ENCODE results near the gene ASXL2.
"Not testable (repeated sequence)": the region's sequence is repeated elsewhere in the genome, so short reads cannot be mapped to it uniquely, and the experiment has no call there.

ASXL2 gene

GRCh38 chr2:25829828-25830227, 48.5 kb downstream of the ASXL2 start:
- peaks cover 71% of the 10 kb centered on the region for H3K4me1 Mint-ChIP-seq (ENCODE audit: low read depth)
- no peaks in the 10 kb centered on the region for H3K27me3 Mint-ChIP-seq
- peak overlapping the region; percentile 17 for H3K4me3 Mint-ChIP-seq
- H3K27ac Mint-ChIP-seq = no peak overlapping the region
- no peaks in the 10 kb centered on the region for H3K9me3 Mint-ChIP-seq (ENCODE audit: low read depth)
- H3K36me3 Mint-ChIP-seq = peaks cover 10% of the 10 kb centered on the region

- H3K27me3 Mint-ChIP-seq = no peaks in the 10 kb centered on the region
- H3K27ac Mint-ChIP-seq = no peak overlapping the region
- no peak overlapping the region for H3K4me3 Mint-ChIP-seq
- H3K36me3 Mint-ChIP-seq = peaks cover 10% of the 10 kb centered on the region
- H3K4me1 Mint-ChIP-seq (ENCODE audit: low read depth) = peaks cover 73% of the 10 kb centered on the region
- H3K9me3 Mint-ChIP-seq (ENCODE audit: low read depth) = no peaks in the 10 kb centered on the region
These were observed 48.9 kb downstream of the ASXL2 start for GRCh38 chr2:25829377-25829704.

GRCh38 chr2:25828532-25829376, 49.5 kb downstream of the ASXL2 start:
- not testable (repeated sequence) for H3K4me3 Mint-ChIP-seq; H3K9me3 Mint-ChIP-seq (ENCODE audit: low read depth); H3K27me3 Mint-ChIP-seq; H3K27ac Mint-ChIP-seq
- Mint-ChIP-seq H3K4me1 (ENCODE audit: low read depth) (peaks cover 76% of the 10 kb centered on the region), H3K36me3 (peaks cover 10% of the 10 kb centered on the region)

- Mint-ChIP-seq H3K4me1 (ENCODE audit: low read depth) (peaks cover 75% of the 10 kb centered on the region), H3K4me3 (peak overlapping the region; percentile 63), H3K27me3 (no peaks in the 10 kb centered on the region), H3K36me3 (peaks cover 12% of the 10 kb centered on the region), H3K27ac (peak overlapping the region; percentile 93), H3K9me3 (ENCODE audit: low read depth) (no peaks in the 10 kb centered on the region)
These were observed 53.0 kb downstream of the ASXL2 start for GRCh38 chr2:25825238-25825637.

GRCh38 chr2:25824718-25825117, 53.6 kb downstream of the ASXL2 start:
- H3K36me3 Mint-ChIP-seq = peaks cover 12% of the 10 kb centered on the region
- peak overlapping the region; percentile 93 for H3K27ac Mint-ChIP-seq
- peak overlapping the region; percentile 63 for H3K4me3 Mint-ChIP-seq
- peaks cover 71% of the 10 kb centered on the region for H3K4me1 Mint-ChIP-seq (ENCODE audit: low read depth)
- no peaks in the 10 kb centered on the region for H3K27me3 Mint-ChIP-seq
- no peaks in the 10 kb centered on the region for H3K9me3 Mint-ChIP-seq (ENCODE audit: low read depth)

- Mint-ChIP-seq H3K27ac (peak overlapping the region; percentile 93), H3K4me3 (peak overlapping the region; percentile 63), H3K36me3 (peaks cover 12% of the 10 kb centered on the region), H3K9me3 (ENCODE audit: low read depth) (no peaks in the 10 kb centered on the region), H3K27me3 (no peaks in the 10 kb centered on the region), H3K4me1 (ENCODE audit: low read depth) (peaks cover 68% of the 10 kb centered on the region)
These were observed 54.1 kb downstream of the ASXL2 start for GRCh38 chr2:25824216-25824615.

- Mint-ChIP-seq H3K36me3 (peaks cover 7% of the 10 kb centered on the region), H3K4me1 (ENCODE audit: low read depth) (peaks cover 69% of the 10 kb centered on the region)
These were observed 55.8 kb downstream of the ASXL2 start for GRCh38 chr2:25822190-25823117.

GRCh38 chr2:25821225-25822056, 56.8 kb downstream of the ASXL2 start:
- Mint-ChIP-seq H3K4me3 (peak overlapping the region; percentile 81), H3K27me3 (no peaks in the 10 kb centered on the region), H3K27ac (peak overlapping the region; percentile 69), H3K9me3 (ENCODE audit: low read depth) (no peaks in the 10 kb centered on the region), H3K4me1 (ENCODE audit: low read depth) (peaks cover 76% of the 10 kb centered on the region), H3K36me3 (peaks cover 7% of the 10 kb centered on the region)

More at GRCh38 chr2:25822190-25823117, 55.8 kb downstream of the ASXL2 start:
- peak overlapping the region; percentile 69 for H3K27ac Mint-ChIP-seq
- H3K9me3 Mint-ChIP-seq (ENCODE audit: low read depth) = no peaks in the 10 kb centered on the region
- H3K4me3 Mint-ChIP-seq = peak overlapping the region; percentile 81
- no peaks in the 10 kb centered on the region for H3K27me3 Mint-ChIP-seq

GRCh38 chr2:25819597-25820039, 58.7 kb downstream of the ASXL2 start:
- peaks cover 74% of the 10 kb centered on the region for H3K4me1 Mint-ChIP-seq (ENCODE audit: low read depth)

GRCh38 chr2:25817630-25818029, 60.7 kb downstream of the ASXL2 start:
- Mint-ChIP-seq H3K4me1 (ENCODE audit: low read depth) (peaks cover 70% of the 10 kb centered on the region), H3K27me3 (no peaks in the 10 kb centered on the region), H3K4me3 (peak overlapping the region; percentile 23), H3K27ac (peak overlapping the region; percentile 56), H3K36me3 (peaks cover 11% of the 10 kb centered on the region), H3K9me3 (ENCODE audit: low read depth) (no peaks in the 10 kb centered on the region)

More at GRCh38 chr2:25819597-25820039, 58.7 kb downstream of the ASXL2 start:
- Mint-ChIP-seq H3K27ac (peak overlapping the region; percentile 19), H3K27me3 (no peaks in the 10 kb centered on the region), H3K36me3 (peaks cover 10% of the 10 kb centered on the region), H3K4me3 (no peak overlapping the region), H3K9me3 (ENCODE audit: low read depth) (no peaks in the 10 kb centered on the region)

GRCh38 chr2:25817006-25817405, 61.3 kb downstream of the ASXL2 start:
- no peaks in the 10 kb centered on the region for H3K27me3 Mint-ChIP-seq
- peak overlapping the region; percentile 56 for H3K27ac Mint-ChIP-seq
- no peaks in the 10 kb centered on the region for H3K9me3 Mint-ChIP-seq (ENCODE audit: low read depth)
- H3K36me3 Mint-ChIP-seq = peaks cover 8% of the 10 kb centered on the region
- H3K4me3 Mint-ChIP-seq = peak overlapping the region; percentile 23
- H3K4me1 Mint-ChIP-seq (ENCODE audit: low read depth) = peaks cover 66% of the 10 kb centered on the region

GRCh38 chr2:25816249-25816648, 62.0 kb downstream of the ASXL2 start:
- H3K4me3 Mint-ChIP-seq = no peak overlapping the region
- H3K4me1 Mint-ChIP-seq (ENCODE audit: low read depth) = peaks cover 61% of the 10 kb centered on the region
- H3K36me3 Mint-ChIP-seq = peaks cover 6% of the 10 kb centered on the region
- no peaks in the 10 kb centered on the region for H3K9me3 Mint-ChIP-seq (ENCODE audit: low read depth)
- H3K27me3 Mint-ChIP-seq = no peaks in the 10 kb centered on the region
- peak overlapping the region; percentile 56 for H3K27ac Mint-ChIP-seq

GRCh38 chr2:25814681-25815080, 63.6 kb downstream of the ASXL2 start:
- Mint-ChIP-seq H3K36me3 (peaks cover 14% of the 10 kb centered on the region), H3K27ac (no peak overlapping the region), H3K4me3 (no peak overlapping the region), H3K9me3 (ENCODE audit: low read depth) (no peaks in the 10 kb centered on the region), H3K27me3 (no peaks in the 10 kb centered on the region), H3K4me1 (ENCODE audit: low read depth) (peaks cover 70% of the 10 kb centered on the region)

GRCh38 chr2:25810428-25810827, 67.9 kb downstream of the ASXL2 start:
- no peaks in the 10 kb centered on the region for H3K9me3 Mint-ChIP-seq (ENCODE audit: low read depth)
- H3K27ac Mint-ChIP-seq = no peak overlapping the region
- no peak overlapping the region for H3K4me3 Mint-ChIP-seq
- peaks cover 18% of the 10 kb centered on the region for H3K36me3 Mint-ChIP-seq
- no peaks in the 10 kb centered on the region for H3K27me3 Mint-ChIP-seq
- peaks cover 52% of the 10 kb centered on the region for H3K4me1 Mint-ChIP-seq (ENCODE audit: low read depth)
